Calu3 (cell line): ENCODE data around the gene ARHGAP9. TPM values are rescaled to one million over a fixed set of nuclear protein-coding genes. Genes with fewer than 3 reads are reported as not detected.

Experiments used
- BruUV-seq: library from RNA; stranded (reverse); fragments of 400-500 nt; replicated peaks from 2 replicates; lab custom pipeline; 2021; lab: Mats Ljungman, UMichigan
- CTCF ChIA-PET: fragments of 300-600 bp; sonication (Branson Sonifier 250); formaldehyde crosslinking; loops from one replicate; lab custom pipeline; 2022; ENCODE audit warnings: antibody characterized with exemption; lab: Charles Lee
- DNase-seq: peaks from one replicate; pipeline ENCODE4 v3.0.0; 2022
- H3K27ac Mint-ChIP-seq: one replicate; pipeline ENCODE4 v1.8.0; 2022; ENCODE audit warnings: mixed read lengths; ENCODE audit not compliant: unreplicated experiment
- H3K27me3 Mint-ChIP-seq: one replicate; pipeline ENCODE4 v1.8.0; 2022; ENCODE audit warnings: mixed read lengths; ENCODE audit not compliant: unreplicated experiment
- H3K36me3 Mint-ChIP-seq: one replicate; pipeline ENCODE4 v1.8.0; 2022; ENCODE audit warnings: mild to moderate bottlenecking, moderate library complexity, mixed read lengths; ENCODE audit not compliant: insufficient read depth, unreplicated experiment
- H3K4me1 Mint-ChIP-seq: one replicate; pipeline ENCODE4 v1.8.0; 2022; ENCODE audit warnings: mild to moderate bottlenecking, low read depth, mixed read lengths; ENCODE audit not compliant: unreplicated experiment
- H3K4me3 Mint-ChIP-seq: one replicate; pipeline ENCODE4 v1.8.0; 2022; ENCODE audit warnings: mild to moderate bottlenecking, low read depth, moderate library complexity, mixed read lengths; ENCODE audit not compliant: unreplicated experiment
- H3K9me3 Mint-ChIP-seq: one replicate; pipeline ENCODE4 v1.8.0; 2022; ENCODE audit warnings: low read depth, mixed read lengths; ENCODE audit not compliant: unreplicated experiment
- intact Hi-C: fragments of 100-400 bp; cut with micrococcal nuclease; formaldehyde crosslinking; loops from one replicate; pipeline ENCODE4 v1.10.0; 2022; ENCODE audit not compliant: unreplicated experiment
- total RNA-seq: library from RNA; stranded (reverse); gene quantifications from 2 replicates; pipeline ENCODE4 v1.2.3, GENCODE V29; 2022
- TF ChIP-seq, protein P1 (sequence below): fragments of 200-600 bp; IDR thresholded peaks from one replicate; pipeline ENCODE4 v1.8.0; 2022; ENCODE audit warnings: antibody characterized with exemption; ENCODE audit not compliant: unreplicated experiment

The ARHGAP9 gene
- total RNA-seq, 1 experiment from 2014 or later: not detected

GRCh38 chr12:57465747-57466505, 13.7 kb downstream of the ARHGAP9 start:
- Mint-ChIP-seq H3K27ac (no peak overlapping the region), H3K36me3 (peaks cover 6% of the 10 kb centered on the region), H3K4me1 (peaks cover 10% of the 10 kb centered on the region), H3K9me3 (no peaks in the 10 kb centered on the region), H3K27me3 (peaks cover 100% of the 10 kb centered on the region), H3K4me3 (no peak overlapping the region)
- DNase-seq: no peak
- TF ChIP-seq, protein P1, sequence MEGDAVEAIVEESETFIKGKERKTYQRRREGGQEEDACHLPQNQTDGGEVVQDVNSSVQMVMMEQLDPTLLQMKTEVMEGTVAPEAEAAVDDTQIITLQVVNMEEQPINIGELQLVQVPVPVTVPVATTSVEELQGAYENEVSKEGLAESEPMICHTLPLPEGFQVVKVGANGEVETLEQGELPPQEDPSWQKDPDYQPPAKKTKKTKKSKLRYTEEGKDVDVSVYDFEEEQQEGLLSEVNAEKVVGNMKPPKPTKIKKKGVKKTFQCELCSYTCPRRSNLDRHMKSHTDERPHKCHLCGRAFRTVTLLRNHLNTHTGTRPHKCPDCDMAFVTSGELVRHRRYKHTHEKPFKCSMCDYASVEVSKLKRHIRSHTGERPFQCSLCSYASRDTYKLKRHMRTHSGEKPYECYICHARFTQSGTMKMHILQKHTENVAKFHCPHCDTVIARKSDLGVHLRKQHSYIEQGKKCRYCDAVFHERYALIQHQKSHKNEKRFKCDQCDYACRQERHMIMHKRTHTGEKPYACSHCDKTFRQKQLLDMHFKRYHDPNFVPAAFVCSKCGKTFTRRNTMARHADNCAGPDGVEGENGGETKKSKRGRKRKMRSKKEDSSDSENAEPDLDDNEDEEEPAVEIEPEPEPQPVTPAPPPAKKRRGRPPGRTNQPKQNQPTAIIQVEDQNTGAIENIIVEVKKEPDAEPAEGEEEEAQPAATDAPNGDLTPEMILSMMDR: no peak
- intact Hi-C loops: no loop called here
- BruUV-seq: no TSS peak
- CTCF ChIA-PET: interaction anchor here (0.8 kb wide), 1 partner anchor 11 kb away, joined by 3 read pairs; the partner anchor contains the start of gene INHBE

DNA sequence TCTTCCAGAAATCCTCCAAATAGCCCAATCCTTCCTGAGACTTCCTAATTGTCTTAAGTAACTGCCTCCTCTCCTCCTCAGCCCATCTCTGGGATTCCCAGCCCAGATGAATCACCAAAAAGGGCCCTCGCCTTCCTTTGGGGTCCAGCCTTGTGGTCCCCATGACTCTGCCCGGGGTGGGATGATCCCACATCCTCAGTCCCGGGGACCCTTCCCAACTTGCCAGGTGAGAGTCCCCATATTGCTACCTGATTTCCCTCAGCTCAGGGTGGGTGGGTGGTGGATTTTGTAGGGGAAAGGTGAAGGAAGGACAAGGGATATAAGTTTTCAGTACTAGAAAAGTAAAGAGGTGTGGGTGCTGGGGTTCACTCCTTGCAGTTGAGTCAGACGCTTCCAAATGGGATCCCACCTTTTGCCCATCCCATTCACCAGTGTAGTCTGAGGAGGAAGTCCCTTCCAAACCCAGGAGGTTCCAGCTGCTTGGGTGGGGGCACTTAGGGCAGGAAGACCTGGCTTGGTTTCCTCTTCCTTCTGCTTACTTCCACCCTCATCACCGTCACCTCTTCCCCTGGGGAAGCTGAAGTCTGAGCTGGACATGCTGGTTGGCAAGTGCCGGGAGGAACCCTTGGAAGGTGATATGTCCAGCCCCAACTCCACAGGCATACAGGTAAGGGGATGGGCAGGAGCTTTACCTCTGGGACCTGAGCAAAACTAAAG, 14.5 kb downstream of the ARHGAP9 start:
- peaks cover 10% of the 10 kb centered on the region for H3K36me3 Mint-ChIP-seq
- DNase-seq: no peak
- H3K4me1 Mint-ChIP-seq: peaks cover 10% of the 10 kb centered on the region
- intact Hi-C loops: no loop called here
- TF ChIP-seq, protein P1: no peak
- CTCF ChIA-PET: interaction anchor here (0.7 to 0.8 kb wide), 2 partner anchors 10 to 19 kb away, joined by 3 to 5 read pairs; partner anchors contain the start of gene INHBE
- no peak overlapping the region for H3K4me3 Mint-ChIP-seq
- peaks cover 100% of the 10 kb centered on the region for H3K27me3 Mint-ChIP-seq
- H3K9me3 Mint-ChIP-seq: no peaks in the 10 kb centered on the region
- no peak overlapping the region for H3K27ac Mint-ChIP-seq
- no TSS peak for BruUV-seq

- TF ChIP-seq, protein P1: no peak
- intact Hi-C loops: no loop called here
- Mint-ChIP-seq H3K27me3 (peaks cover 100% of the 10 kb centered on the region), H3K4me1 (peaks cover 12% of the 10 kb centered on the region), H3K27ac (no peak overlapping the region), H3K4me3 (no peak overlapping the region), H3K36me3 (peaks cover 15% of the 10 kb centered on the region), H3K9me3 (no peaks in the 10 kb centered on the region)
- CTCF ChIA-PET: interaction anchor here (0.7 kb wide), 1 partner anchor 19 kb away, joined by 5 read pairs; no protein-coding TSS in a partner anchor
- BruUV-seq: no TSS peak
- DNase-seq: no peak
These were observed 15.1 kb downstream of the ARHGAP9 start for GRCh38 chr12:57464569-57464968.

- Mint-ChIP-seq H3K36me3 (peaks cover 26% of the 10 kb centered on the region), H3K4me1 (peaks cover 28% of the 10 kb centered on the region), H3K27me3 (peaks cover 83% of the 10 kb centered on the region), H3K27ac (peak overlapping the region; percentile 13), H3K9me3 (no peaks in the 10 kb centered on the region), H3K4me3 (peak overlapping the region; percentile 74)
- CTCF ChIA-PET: no interaction called here
- no peak for DNase-seq
- TF ChIP-seq, protein P1: no peak
- BruUV-seq: no TSS peak
- intact Hi-C loops: no loop called here
These were observed 16.8 kb downstream of the ARHGAP9 start for GRCh38 chr12:57462912-57463253.
